OCI-LY3 (cell line): ENCODE data around the gene DIO3.

ENCODE experiments used
- EZH2phosphoT487 ChIP-seq: fragments of 200-600 bp; shearing (Covaris generic); IDR thresholded peaks from 2 replicates; pipeline ENCODE4 v1.6.1; 2018; ENCODE audit warnings: antibody characterized with exemption, mixed run types, low read depth
- TF ChIP-seq, protein P1 (sequence below): fragments of 200-600, 300-600 bp; sonication (generic); IDR thresholded peaks from 2 replicates; pipeline ENCODE4 v1.5.1; 2014; ENCODE audit warnings: antibody characterized with exemption, low read length, low read depth

DNA sequence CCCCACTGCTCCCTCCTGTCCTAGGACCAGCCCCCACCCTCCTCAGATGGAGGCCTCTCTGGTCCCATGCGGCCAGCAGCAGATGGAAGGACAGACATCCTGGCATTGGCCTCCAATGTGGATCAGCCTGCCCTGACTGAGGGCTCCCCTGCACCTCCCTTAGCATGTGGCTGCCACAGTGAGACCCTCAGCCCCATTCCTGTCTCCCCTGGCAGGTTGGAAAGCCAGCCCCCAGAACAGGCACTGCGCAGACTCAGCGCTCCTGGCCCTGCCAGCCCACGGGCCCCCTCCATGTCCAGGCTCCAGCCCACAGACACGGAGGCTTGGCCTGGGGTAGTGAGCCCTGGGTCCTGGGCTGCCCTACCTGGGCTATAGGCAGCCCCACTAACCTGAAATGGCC, 47.2 kb upstream of the DIO3 start:
- TF ChIP-seq, protein P1, sequence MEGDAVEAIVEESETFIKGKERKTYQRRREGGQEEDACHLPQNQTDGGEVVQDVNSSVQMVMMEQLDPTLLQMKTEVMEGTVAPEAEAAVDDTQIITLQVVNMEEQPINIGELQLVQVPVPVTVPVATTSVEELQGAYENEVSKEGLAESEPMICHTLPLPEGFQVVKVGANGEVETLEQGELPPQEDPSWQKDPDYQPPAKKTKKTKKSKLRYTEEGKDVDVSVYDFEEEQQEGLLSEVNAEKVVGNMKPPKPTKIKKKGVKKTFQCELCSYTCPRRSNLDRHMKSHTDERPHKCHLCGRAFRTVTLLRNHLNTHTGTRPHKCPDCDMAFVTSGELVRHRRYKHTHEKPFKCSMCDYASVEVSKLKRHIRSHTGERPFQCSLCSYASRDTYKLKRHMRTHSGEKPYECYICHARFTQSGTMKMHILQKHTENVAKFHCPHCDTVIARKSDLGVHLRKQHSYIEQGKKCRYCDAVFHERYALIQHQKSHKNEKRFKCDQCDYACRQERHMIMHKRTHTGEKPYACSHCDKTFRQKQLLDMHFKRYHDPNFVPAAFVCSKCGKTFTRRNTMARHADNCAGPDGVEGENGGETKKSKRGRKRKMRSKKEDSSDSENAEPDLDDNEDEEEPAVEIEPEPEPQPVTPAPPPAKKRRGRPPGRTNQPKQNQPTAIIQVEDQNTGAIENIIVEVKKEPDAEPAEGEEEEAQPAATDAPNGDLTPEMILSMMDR, result no peak
- TF ChIP-seq EZH2phosphoT487, result no peak
